HEK293 (cell line): ENCODE results near the gene TTC34.

Source experiments
- CTCF ChIP-seq: fragments of 450-650 bp; formaldehyde crosslinking; IDR thresholded peaks from 2 replicates; pipeline ENCODE4 v1.5.1; 2016; ENCODE audit warnings: missing biosample characterization, missing genetic modification characterization
- ZNF311 ChIP-seq: fragments of 450-650 bp; formaldehyde crosslinking; IDR thresholded peaks from 2 replicates; pipeline ENCODE4 v1.5.1; 2017; ENCODE audit warnings: missing biosample characterization, missing genetic modification characterization, borderline replicate concordance
- ZNF514 ChIP-seq: fragments of 450-650 bp; formaldehyde crosslinking; IDR thresholded peaks from 2 replicates; pipeline ENCODE4 v1.5.1; 2016; ENCODE audit warnings: missing biosample characterization, missing genetic modification characterization
- ZNF639 ChIP-seq: fragments of 450-650 bp; formaldehyde crosslinking; IDR thresholded peaks from 2 replicates; pipeline ENCODE4 v1.5.1; 2016; ENCODE audit warnings: missing biosample characterization, missing genetic modification characterization

GRCh38 chr1:2814511-2815075, 13.1 kb upstream of the TTC34 start:
- TF ChIP-seq ZNF514 (tag by site-specific recombination) (no peak), ZNF639 (no peak), CTCF (tag by site-specific recombination) (no peak), ZNF311 (tag by site-specific recombination) (no peak)
